Activated naive CD8-positive, alpha-beta T cell treated with anti-CD3 and anti-CD28 coated beads, Interleukin-2, amount 50 U/mL, for 24 hours (primary cell): ENCODE data around the gene FBXW4.

Experiments
- ATAC-seq: fragments of 150-1000 bp; cut with Tn5 transposase; one replicate; pipeline ENCODE4 v1.10.0; 2021
- DNase-seq: peaks from one replicate; pipeline ENCODE4 v3.0.0; 2021
- H3K27ac Mint-ChIP-seq: one replicate; pipeline ENCODE4 v1.8.0; 2021; ENCODE audit warnings: mild to moderate bottlenecking, mixed read lengths
- H3K27me3 Mint-ChIP-seq: one replicate; pipeline ENCODE4 v1.8.0; 2021; ENCODE audit warnings: mixed read lengths
- H3K36me3 Mint-ChIP-seq: one replicate; pipeline ENCODE4 v1.8.0; 2021; ENCODE audit warnings: low read depth, mixed read lengths
- H3K4me1 Mint-ChIP-seq: one replicate; pipeline ENCODE4 v1.8.0; 2021; ENCODE audit warnings: mixed read lengths
- H3K4me3 Mint-ChIP-seq: one replicate; pipeline ENCODE4 v1.8.0; 2021; ENCODE audit warnings: mild to moderate bottlenecking, moderate library complexity, mixed read lengths
- H3K9me3 Mint-ChIP-seq: one replicate; pipeline ENCODE4 v1.8.0; 2021; ENCODE audit warnings: mixed read lengths

The FBXW4 gene

DNA sequence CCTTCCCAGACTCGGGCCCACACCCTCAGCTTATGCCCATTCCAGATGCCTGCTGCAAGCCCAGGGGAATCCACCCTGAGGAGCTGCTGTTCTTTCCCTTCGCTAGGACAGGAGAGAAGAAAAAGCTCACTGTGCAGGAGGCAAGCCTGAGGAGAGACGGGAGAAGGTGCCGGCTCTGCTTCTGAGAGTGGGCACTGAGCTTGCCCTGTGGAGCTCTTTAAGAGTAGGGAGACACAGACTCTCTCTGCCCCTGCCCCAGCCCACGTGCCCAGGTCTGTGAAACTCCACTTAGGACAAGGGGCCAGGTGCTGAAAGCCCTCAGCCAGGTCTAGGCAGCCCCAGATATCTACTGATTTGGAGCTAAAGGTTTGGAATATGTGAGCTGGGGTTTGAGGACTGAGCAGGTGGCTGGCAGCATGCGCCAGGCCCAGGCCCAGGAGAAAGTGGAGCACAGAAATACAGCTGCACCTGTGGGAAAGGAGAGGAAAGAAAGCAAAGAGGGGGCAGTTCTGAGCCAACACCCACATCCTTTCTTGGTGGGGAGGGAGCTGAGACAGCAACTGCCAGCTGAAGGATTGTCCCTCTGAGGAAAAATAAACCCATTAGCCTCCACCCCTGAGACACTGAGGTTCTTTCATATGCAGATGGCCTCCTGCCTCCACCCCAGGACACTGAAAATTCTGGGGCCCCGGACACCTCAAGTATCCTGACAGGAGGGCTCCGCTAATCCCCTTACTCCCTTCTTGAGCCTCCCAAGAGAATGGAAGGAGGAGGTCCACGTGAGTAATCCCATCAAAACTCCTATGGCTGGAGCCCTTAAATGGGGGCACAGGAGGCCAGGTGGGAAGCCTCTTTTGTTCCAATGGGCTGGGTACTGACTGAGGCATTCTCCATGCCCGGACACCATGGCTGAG is 114.2 kb downstream of the FBXW4 start:
- Mint-ChIP-seq H3K9me3 (no peaks in the 10 kb centered on the region), H3K4me1 (no peaks in the 10 kb centered on the region), H3K27ac (no peak overlapping the region), H3K4me3 (no peak overlapping the region), H3K27me3 (no peaks in the 10 kb centered on the region), H3K36me3 (peaks cover 12% of the 10 kb centered on the region)
- DNase-seq: no peak
- no peak for ATAC-seq

DNA sequence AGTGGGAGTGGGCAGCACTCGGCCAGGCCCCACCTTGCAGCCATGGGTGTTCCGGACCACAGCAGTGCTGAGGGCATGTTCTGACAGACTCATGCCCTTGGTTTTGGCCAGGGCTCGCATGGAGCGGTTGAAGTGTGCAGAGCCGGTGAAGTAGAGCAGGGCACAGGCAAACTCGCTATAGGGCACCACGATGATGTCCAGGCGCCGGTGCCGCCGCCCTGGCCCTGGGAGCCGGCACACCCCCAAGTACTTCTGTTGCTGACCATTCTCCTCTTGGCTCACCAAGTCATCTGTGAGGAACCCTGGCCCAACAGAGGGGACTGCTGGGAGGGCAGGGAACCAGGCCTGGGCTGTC is 115.5 kb downstream of the FBXW4 start:
- Mint-ChIP-seq H3K27ac (no peak overlapping the region), H3K4me3 (no peak overlapping the region), H3K36me3 (peaks cover 12% of the 10 kb centered on the region), H3K4me1 (no peaks in the 10 kb centered on the region), H3K27me3 (no peaks in the 10 kb centered on the region), H3K9me3 (no peaks in the 10 kb centered on the region)
- ATAC-seq: no peak
- no peak for DNase-seq

DNA sequence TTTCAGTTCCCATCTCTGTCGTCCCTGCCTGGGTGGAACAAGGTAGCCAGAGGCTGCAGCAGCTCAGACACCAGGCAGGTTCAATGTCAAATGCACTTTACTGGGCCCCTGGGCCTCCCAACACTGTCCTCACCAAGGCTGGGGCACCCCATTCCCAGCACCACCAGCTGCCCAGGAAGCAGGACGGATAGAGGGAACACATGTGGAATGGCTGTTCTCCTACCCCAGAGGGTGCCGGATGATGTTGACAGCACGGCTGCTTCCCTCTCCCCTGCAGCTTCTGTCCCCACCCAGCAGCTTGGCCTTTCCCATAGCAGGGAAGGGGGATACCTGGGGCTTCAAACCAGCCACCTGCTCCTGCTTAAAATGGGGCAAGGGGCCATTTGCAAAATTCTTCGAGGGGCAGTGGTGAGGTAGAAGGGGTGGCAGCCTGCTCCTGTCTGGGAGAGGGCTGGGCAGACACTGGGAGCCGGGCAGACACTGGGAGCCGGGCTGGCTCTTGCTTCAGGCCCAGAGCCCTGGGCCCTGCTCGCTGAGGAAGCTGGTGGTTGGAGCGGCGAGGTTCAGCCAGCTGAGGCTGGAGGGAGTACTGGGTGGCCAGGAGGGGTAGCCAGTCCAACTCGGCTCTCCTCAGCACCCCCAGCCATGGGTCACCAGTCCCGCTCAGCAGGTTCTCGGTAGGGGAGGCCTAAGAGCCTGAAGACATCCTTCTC is 116.0 kb downstream of the FBXW4 start:
- H3K27me3 Mint-ChIP-seq: no peaks in the 10 kb centered on the region
- peaks cover 9% of the 10 kb centered on the region for H3K36me3 Mint-ChIP-seq
- ATAC-seq (no peak), DNase-seq (no peak)
- H3K9me3 Mint-ChIP-seq: no peaks in the 10 kb centered on the region
- no peak overlapping the region for H3K4me3 Mint-ChIP-seq
- H3K27ac Mint-ChIP-seq: no peak overlapping the region
- H3K4me1 Mint-ChIP-seq: no peaks in the 10 kb centered on the region

DNA sequence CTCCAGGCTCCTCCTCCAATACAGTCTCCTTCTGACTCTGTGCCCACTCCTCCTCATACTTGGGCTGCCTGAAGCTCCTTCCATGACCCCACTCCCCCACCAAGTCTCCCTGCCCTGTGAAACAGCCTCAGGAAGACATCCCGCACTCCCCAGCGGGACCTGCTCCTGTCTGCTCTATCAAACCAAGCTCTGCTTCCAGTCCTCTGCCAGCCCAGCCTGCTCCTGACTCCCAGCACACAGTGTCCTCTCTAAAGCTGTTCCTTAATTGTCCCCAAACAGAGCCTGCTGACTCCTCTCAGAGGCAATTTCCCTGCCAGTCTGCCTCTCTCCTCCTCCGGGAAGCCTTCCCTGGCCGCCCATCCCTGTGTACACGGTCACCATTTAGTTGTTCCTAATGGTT is 116.8 kb downstream of the FBXW4 start:
- DNase-seq (no peak), ATAC-seq (no peak)
- Mint-ChIP-seq H3K4me1 (no peaks in the 10 kb centered on the region), H3K27me3 (no peaks in the 10 kb centered on the region), H3K27ac (no peak overlapping the region), H3K9me3 (no peaks in the 10 kb centered on the region), H3K4me3 (no peak overlapping the region), H3K36me3 (peaks cover 5% of the 10 kb centered on the region)

DNA sequence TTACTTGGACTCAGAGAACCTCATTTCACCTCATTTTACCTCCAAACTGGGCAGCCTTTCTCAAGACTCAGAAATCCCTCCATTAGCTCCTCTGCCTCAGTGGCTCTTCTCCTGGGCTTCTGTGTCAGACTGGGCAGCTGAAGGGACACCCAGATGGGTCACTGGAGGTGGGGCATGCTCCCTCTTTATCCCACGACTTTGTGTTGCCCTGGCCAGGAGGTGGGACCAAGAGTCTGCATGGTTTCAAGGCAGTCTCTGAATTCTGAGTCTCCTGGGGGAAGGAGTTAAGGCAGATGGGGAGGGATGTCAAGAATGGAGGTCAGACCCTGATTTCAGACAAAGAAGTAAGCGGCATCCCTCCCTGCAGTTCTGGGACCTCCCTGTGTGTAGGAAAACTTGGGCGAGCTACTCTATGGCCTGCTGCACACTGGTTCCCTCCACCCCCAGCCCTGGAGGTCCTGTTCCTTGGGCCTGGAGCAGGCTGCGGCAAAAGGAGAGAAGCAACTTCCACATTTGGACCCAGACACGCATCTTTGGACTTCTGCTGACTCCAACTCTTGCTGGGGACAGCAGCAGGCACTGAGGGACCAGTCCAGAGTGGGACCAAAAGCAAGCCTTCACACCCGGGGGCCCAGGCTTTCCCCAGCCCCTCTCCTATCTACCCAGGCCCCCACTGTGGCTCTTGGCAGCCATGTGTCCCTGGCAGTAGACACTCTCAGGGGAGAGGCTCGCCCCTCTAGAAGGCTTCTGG is 117.7 kb downstream of the FBXW4 start:
- Mint-ChIP-seq H3K27me3 (no peaks in the 10 kb centered on the region), H3K36me3 (peaks cover 5% of the 10 kb centered on the region), H3K9me3 (no peaks in the 10 kb centered on the region), H3K4me1 (no peaks in the 10 kb centered on the region), H3K27ac (no peak overlapping the region), H3K4me3 (no peak overlapping the region)
- ATAC-seq (no peak), DNase-seq (no peak)

DNA sequence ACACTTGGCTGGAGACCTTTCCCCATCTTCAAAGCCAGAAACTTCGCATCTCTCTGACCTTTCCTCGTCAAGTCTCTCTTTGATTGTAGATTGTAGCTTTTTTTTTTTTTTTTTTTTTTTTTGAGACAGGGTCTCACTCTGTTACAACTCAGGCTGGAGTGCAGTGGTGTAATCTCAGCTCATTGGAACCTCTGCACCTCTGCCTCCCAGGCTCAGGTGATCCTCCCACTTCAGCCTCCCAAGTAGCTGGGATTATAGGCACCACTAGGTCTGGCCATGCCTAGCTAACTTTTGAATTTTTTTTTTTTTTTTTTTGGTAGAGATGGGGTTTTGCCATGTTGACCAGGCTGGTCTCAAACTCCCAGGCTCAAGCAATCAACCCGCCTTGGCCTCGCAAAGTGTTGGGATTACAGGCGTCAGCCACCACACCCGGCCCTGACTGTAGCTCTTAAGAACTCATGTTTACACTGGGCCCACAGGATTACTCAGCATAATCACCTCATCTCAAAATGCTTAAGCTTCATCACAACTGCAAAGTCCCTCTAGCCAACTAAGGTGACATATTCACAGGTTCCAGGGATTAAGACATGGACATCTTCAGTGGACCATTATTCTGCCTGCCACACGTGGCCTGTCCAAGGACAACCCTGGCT is 118.6 kb downstream of the FBXW4 start:
- Mint-ChIP-seq H3K36me3 (peaks cover 5% of the 10 kb centered on the region), H3K27me3 (no peaks in the 10 kb centered on the region), H3K4me1 (no peaks in the 10 kb centered on the region), H3K27ac (no peak overlapping the region), H3K9me3 (no peaks in the 10 kb centered on the region), H3K4me3 (no peak overlapping the region)
- ATAC-seq (no peak), DNase-seq (no peak)

DNA sequence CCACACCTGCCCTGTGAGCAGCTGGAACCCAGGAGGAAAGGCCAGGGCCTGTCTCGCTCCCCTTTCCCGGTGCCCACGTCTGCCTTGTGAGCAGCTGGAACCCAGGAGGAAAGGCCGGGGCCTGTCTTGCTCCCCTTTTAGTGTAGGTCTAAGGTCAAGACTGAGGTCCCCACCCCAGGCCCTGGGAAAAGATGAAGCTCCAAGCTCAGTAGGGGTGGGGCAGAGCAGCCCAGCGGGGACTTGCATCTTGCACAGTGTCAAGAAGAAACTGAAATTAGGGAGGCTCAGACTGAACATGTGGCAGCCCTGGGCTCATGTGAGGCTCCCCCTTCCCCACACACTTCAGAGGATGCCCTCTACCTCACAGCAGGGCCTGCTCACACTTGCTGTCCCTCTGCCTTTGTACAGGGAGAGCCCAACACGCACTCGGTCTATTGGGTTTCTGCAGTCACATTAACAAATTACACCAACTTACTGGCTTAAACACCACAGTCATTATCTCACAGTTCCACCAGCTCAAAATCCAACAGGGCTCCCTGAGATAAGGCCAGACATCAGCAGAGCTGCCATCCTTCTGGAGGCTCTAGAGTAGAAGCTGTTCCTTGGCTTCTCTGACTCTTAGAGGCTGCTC is 119.3 kb downstream of the FBXW4 start:
- Mint-ChIP-seq H3K36me3 (peaks cover 5% of the 10 kb centered on the region), H3K9me3 (no peaks in the 10 kb centered on the region), H3K4me3 (no peak overlapping the region), H3K27me3 (peaks cover 2% of the 10 kb centered on the region), H3K27ac (no peak overlapping the region), H3K4me1 (no peaks in the 10 kb centered on the region)
- no peak for ATAC-seq
- DNase-seq: no peak

DNA sequence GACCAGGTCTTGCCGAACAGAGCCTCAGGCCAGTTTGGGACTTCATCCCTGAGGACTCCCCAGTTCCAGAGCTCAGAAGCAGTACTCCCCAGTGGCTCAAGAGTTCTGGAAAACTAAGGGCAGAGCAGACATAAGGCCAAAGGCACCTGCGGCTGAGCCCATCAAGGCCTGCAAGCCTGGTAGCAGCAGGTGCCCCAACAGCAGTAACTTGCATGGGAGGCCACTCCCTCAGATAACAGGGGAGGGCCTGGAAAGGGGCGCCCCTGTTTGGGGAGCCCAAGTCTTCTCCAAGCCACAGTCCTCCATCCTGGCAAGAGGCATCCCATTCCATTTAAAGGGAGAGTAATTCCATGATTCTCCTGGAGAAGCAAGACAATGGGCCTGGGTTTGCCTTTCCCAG is 119.9 kb downstream of the FBXW4 start:
- Mint-ChIP-seq H3K4me1 (no peaks in the 10 kb centered on the region), H3K27me3 (peaks cover 2% of the 10 kb centered on the region), H3K9me3 (no peaks in the 10 kb centered on the region), H3K4me3 (no peak overlapping the region), H3K36me3 (peaks cover 3% of the 10 kb centered on the region), H3K27ac (no peak overlapping the region)
- ATAC-seq: no peak
- DNase-seq: no peak

DNA sequence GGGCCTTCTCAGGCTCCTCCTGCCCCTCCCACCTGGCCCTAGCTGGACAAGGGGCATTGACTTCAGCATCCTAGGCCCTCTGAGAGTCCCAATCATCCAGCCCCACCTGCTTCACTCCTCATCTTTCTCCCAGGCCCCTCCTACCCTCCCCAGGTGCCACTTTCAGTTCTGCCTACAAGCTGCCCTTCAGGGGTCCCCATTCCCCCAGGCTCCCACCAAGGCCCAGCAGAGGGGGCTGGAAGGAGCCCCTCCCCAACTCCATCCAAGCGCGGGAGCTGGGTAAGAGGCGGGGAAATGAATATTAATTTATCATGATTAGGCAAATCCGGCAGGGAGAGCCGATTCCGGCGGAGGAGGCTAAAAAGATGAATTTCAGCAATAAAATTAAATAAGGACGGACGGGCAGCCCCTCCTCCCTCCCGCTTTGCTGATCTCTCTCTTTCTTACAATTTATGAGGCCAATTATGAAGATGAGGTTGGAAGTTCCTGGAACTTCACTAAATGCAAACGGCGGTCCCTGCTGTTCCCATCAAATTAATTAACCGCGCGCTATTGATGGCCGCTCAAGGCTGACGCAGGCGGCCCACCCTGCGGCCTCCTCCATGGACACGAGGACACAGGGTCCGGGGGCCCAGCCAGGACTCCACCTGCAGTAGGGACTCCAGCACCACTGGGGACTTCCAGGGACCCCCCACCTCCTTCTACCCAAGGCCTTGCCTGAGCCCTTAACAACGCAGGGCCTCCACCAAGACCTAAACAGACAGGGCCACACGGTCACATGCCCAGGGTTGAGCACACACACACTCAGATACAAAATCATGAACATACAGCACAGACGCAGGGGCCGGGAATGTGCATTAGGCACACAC is 120.9 kb downstream of the FBXW4 start:
- DNase-seq: no peak
- no peak overlapping the region for H3K4me3 Mint-ChIP-seq

DNA sequence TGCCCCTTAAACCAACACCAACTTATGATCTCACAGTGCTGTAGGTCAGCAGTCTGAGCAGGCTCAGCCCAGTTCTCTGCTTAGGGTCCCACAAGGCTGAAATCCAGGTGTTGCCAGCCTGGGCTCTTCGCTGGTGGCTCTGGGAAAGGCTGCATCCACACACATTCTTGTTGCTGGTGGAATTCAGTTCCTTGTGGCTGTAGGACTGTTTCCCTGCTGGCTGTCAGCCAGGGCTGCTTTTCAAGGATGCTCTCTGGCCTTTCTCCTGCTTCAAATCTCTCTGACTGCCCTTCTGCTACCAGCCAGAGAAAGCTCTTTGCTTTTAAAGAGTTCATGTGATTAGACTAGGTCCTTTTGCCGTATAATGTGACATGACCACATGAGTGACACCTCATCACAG is 122.2 kb downstream of the FBXW4 start:
- Mint-ChIP-seq H3K27ac (no peak overlapping the region), H3K27me3 (peaks cover 22% of the 10 kb centered on the region), H3K36me3 (no peaks in the 10 kb centered on the region), H3K4me1 (peaks cover 4% of the 10 kb centered on the region), H3K4me3 (no peak overlapping the region), H3K9me3 (no peaks in the 10 kb centered on the region)
- no peak for ATAC-seq
- no peak for DNase-seq

More for the DNA sequence above, 120.9 kb downstream of the FBXW4 start:
- no peaks in the 10 kb centered on the region for H3K9me3 Mint-ChIP-seq
- peaks cover 3% of the 10 kb centered on the region for H3K36me3 Mint-ChIP-seq
- H3K27me3 Mint-ChIP-seq: peaks cover 10% of the 10 kb centered on the region
- no peak for ATAC-seq
- H3K27ac Mint-ChIP-seq: no peak overlapping the region
- peaks cover 4% of the 10 kb centered on the region for H3K4me1 Mint-ChIP-seq

DNA sequence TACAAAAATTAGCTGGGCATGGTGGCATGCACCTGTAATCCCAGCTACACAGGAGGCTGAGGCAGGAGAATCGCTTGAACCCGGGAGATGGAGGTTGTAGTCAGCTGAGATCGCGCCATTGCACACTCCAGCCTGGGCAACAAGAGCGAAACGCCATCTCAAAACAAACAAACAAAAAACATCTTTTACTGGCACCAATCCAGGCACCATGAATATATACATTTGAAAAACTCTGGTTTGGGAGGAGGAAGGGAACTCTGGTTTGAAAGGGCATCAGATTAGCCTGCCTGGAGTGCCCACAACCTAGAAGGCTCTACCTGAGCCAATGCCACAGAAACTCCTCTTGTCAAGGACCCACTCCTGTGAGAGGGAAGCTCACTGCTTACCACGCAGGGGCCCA is 122.8 kb downstream of the FBXW4 start:
- H3K27ac Mint-ChIP-seq: no peak overlapping the region
- no peak for ATAC-seq
- H3K27me3 Mint-ChIP-seq: peaks cover 28% of the 10 kb centered on the region
- DNase-seq: no peak
- no peaks in the 10 kb centered on the region for H3K36me3 Mint-ChIP-seq
- H3K4me1 Mint-ChIP-seq: peaks cover 7% of the 10 kb centered on the region
- no peaks in the 10 kb centered on the region for H3K9me3 Mint-ChIP-seq
- no peak overlapping the region for H3K4me3 Mint-ChIP-seq

DNA sequence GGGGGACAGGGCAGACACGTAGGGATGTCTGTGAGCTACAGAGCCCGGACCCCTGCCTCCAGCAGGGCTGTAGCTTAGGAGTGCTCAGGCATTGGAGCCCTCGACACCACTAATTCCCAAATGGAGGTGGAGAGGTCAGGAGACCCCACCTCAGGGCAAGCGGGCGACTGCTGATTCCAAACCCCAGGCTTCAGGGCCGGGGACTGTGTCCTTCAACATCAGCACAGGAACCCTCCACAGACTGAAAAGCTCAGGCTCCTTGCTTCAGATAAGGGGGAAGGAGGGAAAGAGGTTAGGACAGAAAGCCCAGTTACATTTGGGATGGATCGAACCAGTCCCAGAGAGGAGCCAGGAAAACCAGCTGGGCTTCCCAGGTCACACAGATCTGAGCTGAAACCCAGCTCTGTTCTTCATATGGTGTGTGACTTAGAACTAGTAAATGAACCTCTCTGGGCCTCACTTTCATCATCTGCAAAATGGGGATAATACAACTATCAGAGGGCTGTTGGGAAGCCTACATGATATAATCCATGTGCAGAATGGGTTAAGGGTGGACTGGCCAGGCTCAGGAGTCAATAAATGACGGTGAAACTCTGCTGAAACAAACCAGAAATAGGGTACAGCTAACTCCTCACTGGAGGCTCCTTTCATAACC is 123.6 kb downstream of the FBXW4 start:
- Mint-ChIP-seq H3K4me3 (no peak overlapping the region), H3K9me3 (no peaks in the 10 kb centered on the region), H3K27me3 (peaks cover 33% of the 10 kb centered on the region), H3K4me1 (peaks cover 11% of the 10 kb centered on the region), H3K36me3 (no peaks in the 10 kb centered on the region), H3K27ac (no peak overlapping the region)
- ATAC-seq (no peak), DNase-seq (no peak)
